ENCODE data around the gene DLK1. TPM values are rescaled to one million over a fixed set of nuclear protein-coding genes. Genes with fewer than 3 reads are reported as not detected.

Gene DLK1
- polyA plus RNA-seq, 1 donor (not counting 4 experiments of a cell fraction or from before 2014, with no cell fraction given): not detected

DNA sequence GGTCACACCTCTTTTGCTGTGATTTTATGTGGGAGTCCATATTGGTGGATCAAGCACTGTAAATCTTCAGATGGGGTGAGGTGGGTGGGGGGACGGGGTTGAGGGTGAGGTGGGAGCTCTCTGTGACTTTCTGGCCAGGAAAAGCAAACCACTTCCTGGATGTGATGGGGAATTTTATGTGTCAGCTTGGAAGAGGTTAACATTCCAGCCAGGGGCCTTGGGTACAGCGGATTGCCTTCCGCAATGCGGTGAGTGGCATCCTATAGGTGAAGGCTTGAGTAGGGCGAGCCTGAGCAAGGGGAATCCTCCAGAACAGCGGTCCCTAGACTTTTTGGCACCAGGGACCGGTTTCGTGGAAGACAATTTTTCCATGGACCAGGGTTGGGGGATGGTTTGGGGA lies 36.2 kb downstream of the DLK1 start:
- dilution Hi-C loops (cut with MboI; ENCODE audit: extremely low pct_ligation_motif_present, low sequenced_read_pairs): no loop called here
- no peak overlapping the region for H3K27ac ChIP-seq (ENCODE audit: control insufficient read depth, insufficient read depth, low read length)
- no peak overlapping the region for H2AFZ ChIP-seq (ENCODE audit: control insufficient read depth, low read length)
- FAIRE-seq (no peak), DNase-seq (ENCODE audit: low read depth, low spot score) (no peak)
- no peaks in the 10 kb centered on the region for H3K9me3 ChIP-seq (ENCODE audit: control insufficient read depth, low read depth, low read length)
- H3K4me3 ChIP-seq (ENCODE audit: control insufficient read depth in 2 of 3, extremely low read depth in 1 of 3, insufficient read depth in 2 of 3, low read depth in 1 of 3, low read length in 3 of 3): no peak overlapping the region
- no peaks in the 10 kb centered on the region for H3K79me2 ChIP-seq (ENCODE audit: control insufficient read depth, insufficient read depth, low read length)
- H3K9ac ChIP-seq (ENCODE audit: control insufficient read depth, extremely low read depth, insufficient read depth, low read length): no peak overlapping the region
- TF ChIP-seq, protein P1, sequence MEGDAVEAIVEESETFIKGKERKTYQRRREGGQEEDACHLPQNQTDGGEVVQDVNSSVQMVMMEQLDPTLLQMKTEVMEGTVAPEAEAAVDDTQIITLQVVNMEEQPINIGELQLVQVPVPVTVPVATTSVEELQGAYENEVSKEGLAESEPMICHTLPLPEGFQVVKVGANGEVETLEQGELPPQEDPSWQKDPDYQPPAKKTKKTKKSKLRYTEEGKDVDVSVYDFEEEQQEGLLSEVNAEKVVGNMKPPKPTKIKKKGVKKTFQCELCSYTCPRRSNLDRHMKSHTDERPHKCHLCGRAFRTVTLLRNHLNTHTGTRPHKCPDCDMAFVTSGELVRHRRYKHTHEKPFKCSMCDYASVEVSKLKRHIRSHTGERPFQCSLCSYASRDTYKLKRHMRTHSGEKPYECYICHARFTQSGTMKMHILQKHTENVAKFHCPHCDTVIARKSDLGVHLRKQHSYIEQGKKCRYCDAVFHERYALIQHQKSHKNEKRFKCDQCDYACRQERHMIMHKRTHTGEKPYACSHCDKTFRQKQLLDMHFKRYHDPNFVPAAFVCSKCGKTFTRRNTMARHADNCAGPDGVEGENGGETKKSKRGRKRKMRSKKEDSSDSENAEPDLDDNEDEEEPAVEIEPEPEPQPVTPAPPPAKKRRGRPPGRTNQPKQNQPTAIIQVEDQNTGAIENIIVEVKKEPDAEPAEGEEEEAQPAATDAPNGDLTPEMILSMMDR (optimal IDR thresholded peaks at IDR 0.05 in 1 of 3, IDR thresholded peaks at IDR 0.05 in 1 of 3, conservative IDR thresholded peaks at IDR 0.05 in 1 of 3; ENCODE audit: extremely low read depth in 1 of 3, insufficient read depth in 2 of 3, low read length in 3 of 3): no peak
- no peak for TF ChIP-seq EZH2 (IDR thresholded peaks at IDR 0.05; ENCODE audit: low read length)
- H3K9me1 ChIP-seq (ENCODE audit: control insufficient read depth, extremely low read depth, insufficient read depth, low read length): no peaks in the 10 kb centered on the region
- no peaks in the 10 kb centered on the region for H4K20me1 ChIP-seq (ENCODE audit: control insufficient read depth, extremely low read depth, insufficient read depth, low read length)
- H3K36me3 ChIP-seq (ENCODE audit: control insufficient read depth in 2 of 2, extremely low read depth in 1 of 2, insufficient read depth in 2 of 2, low read length in 2 of 2): no peaks in the 10 kb centered on the region
- H3K4me1 ChIP-seq (ENCODE audit: control insufficient read depth, extremely low read depth, insufficient read depth, low read length): peaks cover 9% of the 10 kb centered on the region
- peaks cover 21% of the 10 kb centered on the region for H3K27me3 ChIP-seq (ENCODE audit: control insufficient read depth, extremely low read depth, insufficient read depth, low read length)
- H3K4me2 ChIP-seq (ENCODE audit: control insufficient read depth, extremely low read depth, insufficient read depth, low read depth, low read length): no peak overlapping the region

DNA sequence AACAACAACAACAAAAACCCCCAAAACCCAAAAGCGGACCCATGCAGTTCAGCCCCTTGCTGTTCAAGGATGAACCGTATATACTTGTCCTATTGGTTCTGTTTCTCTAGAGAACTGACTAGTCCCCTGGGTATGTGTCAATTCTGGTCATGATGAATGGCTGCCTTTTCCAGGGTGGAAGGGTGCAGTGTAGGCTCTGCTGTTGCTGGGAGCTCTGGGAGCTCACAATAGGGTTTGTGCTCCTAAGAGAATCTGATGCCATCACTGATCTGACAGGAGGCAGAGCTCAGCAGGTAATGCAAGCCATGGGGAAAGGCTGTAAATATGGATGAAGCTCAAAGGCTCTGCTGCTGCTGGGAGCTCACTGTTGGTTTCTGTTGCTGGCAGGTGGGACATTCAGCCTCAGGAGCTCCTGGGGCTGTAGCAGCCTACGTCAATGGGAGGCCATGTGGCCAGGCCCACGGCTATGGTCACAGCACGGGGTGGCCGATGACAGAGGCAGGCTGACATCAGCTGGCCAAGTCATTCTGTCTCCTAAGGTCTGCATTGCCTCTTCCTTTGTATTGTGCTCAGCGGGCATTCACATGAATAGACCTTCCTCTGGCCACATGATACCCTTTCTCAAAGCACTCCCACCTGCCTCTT lies 37.9 kb downstream of the DLK1 start:
- H2AFZ ChIP-seq (ENCODE audit: control insufficient read depth, low read length): no peak overlapping the region
- dilution Hi-C loops (cut with MboI; ENCODE audit: extremely low pct_ligation_motif_present, low sequenced_read_pairs): no loop called here
- H3K9ac ChIP-seq (ENCODE audit: control insufficient read depth, extremely low read depth, insufficient read depth, low read length): no peak overlapping the region
- H3K4me1 ChIP-seq (ENCODE audit: control insufficient read depth, extremely low read depth, insufficient read depth, low read length): peaks cover 9% of the 10 kb centered on the region
- H4K20me1 ChIP-seq (ENCODE audit: control insufficient read depth, extremely low read depth, insufficient read depth, low read length): no peaks in the 10 kb centered on the region
- no peaks in the 10 kb centered on the region for H3K36me3 ChIP-seq (ENCODE audit: control insufficient read depth in 2 of 2, extremely low read depth in 1 of 2, insufficient read depth in 2 of 2, low read length in 2 of 2)
- no peaks in the 10 kb centered on the region for H3K9me3 ChIP-seq (ENCODE audit: control insufficient read depth, low read depth, low read length)
- no peak overlapping the region for H3K4me3 ChIP-seq (ENCODE audit: control insufficient read depth in 2 of 3, extremely low read depth in 1 of 3, insufficient read depth in 2 of 3, low read depth in 1 of 3, low read length in 3 of 3)
- no peaks in the 10 kb centered on the region for H3K79me2 ChIP-seq (ENCODE audit: control insufficient read depth, insufficient read depth, low read length)
- H3K27me3 ChIP-seq (ENCODE audit: control insufficient read depth, extremely low read depth, insufficient read depth, low read length): peaks cover 29% of the 10 kb centered on the region
- H3K9me1 ChIP-seq (ENCODE audit: control insufficient read depth, extremely low read depth, insufficient read depth, low read length): no peaks in the 10 kb centered on the region
- DNase-seq (ENCODE audit: low read depth, low spot score): no peak
- H3K4me2 ChIP-seq (ENCODE audit: control insufficient read depth, extremely low read depth, insufficient read depth, low read depth, low read length): no peak overlapping the region
- no peak for TF ChIP-seq EZH2 (IDR thresholded peaks at IDR 0.05; ENCODE audit: low read length)
- TF ChIP-seq, protein P1 (optimal IDR thresholded peaks at IDR 0.05 in 1 of 3, IDR thresholded peaks at IDR 0.05 in 1 of 3, conservative IDR thresholded peaks at IDR 0.05 in 1 of 3; ENCODE audit: extremely low read depth in 1 of 3, insufficient read depth in 2 of 3, low read length in 3 of 3): no peak
- no peak overlapping the region for H3K27ac ChIP-seq (ENCODE audit: control insufficient read depth, insufficient read depth, low read length)
- FAIRE-seq: no peak
